M059J (cell line): ENCODE results near the gene CABLES1. TPM values are rescaled to one million over a fixed set of nuclear protein-coding genes. Genes with fewer than 3 reads are reported as not detected.
"Not testable (repeated sequence)": the region's sequence is repeated elsewhere in the genome, so short reads cannot be mapped to it uniquely, and the experiment has no call there.

ENCODE experiments used
- DNase-seq: peaks from one replicate; pipeline ENCODE4 v3.0.0-alpha.2; 2012; ENCODE audit warnings: low read depth
- total RNA-seq: library from RNA; depleted of rRNA; stranded (reverse); fragments of >200 nt; shearing (Covaris generic); gene quantifications from 2 replicates; pipeline ENCODE4 v1.2.3, GENCODE V29; 2014; rRNA removed

CABLES1 gene
- total RNA-seq = 5.0 and 9.0 TPM in 2 replicates

DNA sequence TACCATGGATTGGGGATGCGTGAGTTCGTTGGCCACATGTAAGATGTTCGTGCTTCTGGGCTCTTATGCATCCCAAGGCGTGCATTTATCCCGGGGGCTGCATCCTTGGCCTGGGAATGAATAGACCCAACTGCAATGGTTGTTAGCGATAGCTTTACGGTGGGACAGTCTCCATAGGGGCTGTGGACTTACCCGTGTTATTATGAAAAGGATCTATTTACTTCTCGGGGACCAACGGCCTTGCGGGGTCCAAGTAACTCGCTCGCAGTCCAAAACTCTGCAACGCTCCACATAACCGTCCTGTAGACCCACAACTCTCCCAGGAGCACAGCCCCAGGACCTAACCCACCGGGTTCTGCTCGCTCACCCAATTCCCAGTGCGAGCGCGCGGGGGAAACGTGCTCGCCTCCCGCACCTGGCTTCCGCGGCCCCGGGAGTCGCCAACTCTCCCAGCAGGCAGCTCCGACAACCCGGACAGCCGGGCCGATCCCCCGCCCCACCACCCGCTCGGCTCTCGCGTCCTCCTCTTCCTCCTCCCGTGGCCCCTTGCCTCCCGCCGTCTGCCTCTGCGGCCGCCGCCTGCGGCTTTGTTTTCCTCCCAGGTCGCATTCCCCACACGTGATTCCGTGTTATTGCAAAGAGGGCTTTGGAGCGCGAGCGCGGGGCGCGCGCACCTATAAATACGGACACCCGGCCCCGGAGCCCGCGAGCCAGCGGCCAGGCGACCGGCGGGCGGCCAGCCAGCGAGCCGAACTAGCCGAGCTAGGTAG, at the start of gene CABLES1:
Gene CABLES1 (plus strand): TSS at position 706 of the 770 bp plus-strand sequence. CDS start 278 bp downstream, outside the sequence.
- peak; percentile 73 for DNase-seq

DNA sequence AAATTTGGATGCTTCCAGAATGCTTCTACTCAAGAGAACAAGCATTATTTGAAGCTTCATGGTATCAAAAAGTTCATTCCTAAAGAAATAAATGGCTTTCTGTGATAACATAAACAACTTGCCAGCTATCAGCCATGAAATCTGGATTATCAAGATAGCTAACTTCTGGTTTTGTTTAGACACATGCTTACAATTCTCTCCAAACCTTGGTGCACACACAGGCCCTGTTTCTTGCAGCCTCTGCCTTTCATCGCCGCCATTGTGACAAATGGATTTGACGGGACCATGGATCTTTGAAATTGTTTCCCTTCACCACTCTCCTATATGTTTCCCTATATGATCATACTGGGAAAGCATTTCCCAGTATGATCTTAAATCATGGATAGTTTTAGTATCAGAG, 47.9 kb upstream of the CABLES1 start:
- no peak for DNase-seq

DNA sequence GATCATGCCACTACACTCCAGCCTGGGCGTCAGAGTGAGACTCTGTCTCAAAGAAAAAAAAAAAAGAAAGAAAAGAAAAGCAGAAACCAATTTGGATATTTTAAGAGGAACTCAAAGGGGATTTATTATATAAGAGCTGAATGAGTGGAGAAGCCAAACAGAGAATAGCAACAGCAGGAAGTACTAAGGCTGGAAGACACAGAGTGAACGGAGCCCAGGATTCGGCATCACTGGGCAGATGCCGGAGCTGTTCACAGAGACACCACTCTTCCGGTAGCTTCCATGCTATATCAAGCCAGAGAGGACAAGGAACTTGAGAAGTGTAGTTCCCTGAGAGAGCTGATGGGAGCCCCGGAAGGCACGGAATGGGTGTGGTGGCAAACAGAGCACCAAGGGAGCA, 47.0 kb upstream of the CABLES1 start:
- DNase-seq = no peak

DNA sequence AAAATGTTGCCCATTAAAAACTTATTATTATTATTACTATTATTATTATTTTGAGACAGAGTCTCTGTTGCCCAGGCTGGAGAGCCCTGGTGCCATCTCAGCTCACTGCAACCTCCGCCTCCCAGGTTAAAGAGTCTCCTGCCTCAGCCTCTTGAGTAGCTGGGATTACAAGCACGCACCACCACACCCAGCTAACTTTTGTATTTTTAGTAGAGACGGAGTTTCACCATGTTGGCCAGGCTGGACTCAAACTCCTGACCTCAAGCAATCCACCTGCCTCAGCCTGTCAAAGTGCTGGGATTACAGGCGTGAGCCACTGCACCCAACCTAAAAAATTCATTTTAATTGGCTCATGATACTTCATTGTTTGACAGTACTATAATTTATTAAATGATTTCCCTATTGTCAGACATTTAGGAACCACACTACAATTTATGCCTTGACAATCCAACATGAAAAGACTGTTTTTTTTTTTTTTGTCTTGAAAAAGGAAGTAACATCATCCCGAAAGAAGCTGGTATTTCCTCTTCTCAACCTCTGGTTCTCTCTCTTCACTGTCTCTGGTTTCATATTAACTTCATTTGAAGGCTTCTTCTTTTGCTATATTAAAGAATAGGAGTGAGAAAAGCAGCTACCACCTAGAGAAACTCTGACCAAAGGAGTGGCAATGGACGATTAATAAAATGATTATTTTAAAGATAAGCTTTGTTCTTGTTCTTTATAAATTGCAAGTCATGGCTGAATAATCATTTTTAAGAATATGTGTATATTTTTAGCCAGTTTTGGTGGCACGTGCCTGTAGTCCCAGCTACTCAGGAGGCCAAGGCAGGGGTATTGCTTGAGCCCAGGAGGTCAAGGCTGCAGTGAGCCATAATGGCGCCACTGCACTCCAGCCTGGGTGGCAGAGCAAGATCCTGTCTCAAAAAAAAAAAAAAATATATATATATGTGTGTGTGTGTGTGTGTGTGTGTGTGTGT, 44.0 kb upstream of the CABLES1 start:
- peak; percentile 28 for DNase-seq

- DNase-seq = no peak
These were observed 43.2 kb upstream of the CABLES1 start for GRCh38 chr18:23092121-23092520.

- not testable (repeated sequence) for DNase-seq
These were observed 42.2 kb upstream of the CABLES1 start for GRCh38 chr18:23093130-23093529.

DNA sequence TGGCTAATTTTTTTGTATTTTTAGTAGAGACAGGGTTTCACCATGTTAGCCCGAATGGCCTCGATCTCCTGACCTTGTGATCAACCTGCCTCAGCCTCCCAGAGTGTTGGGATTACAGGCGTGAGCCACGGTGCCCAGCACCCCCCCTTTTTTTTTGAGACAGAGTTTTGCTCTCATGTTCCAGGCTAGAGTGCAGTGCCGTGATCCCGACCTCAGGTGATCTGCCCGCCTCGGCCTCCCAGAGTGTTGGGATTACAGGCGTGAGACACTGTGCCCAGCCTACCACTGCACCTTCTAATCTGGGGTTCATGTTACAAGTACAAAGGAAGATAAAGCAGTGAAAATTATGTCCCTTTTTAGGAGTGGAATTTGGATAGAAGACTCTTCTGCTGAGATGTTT, 41.5 kb upstream of the CABLES1 start:
- DNase-seq = no peak

- DNase-seq = no peak
These were observed 40.7 kb upstream of the CABLES1 start for GRCh38 chr18:23094411-23095190.

- no peak for DNase-seq
These were observed 39.8 kb upstream of the CABLES1 start for GRCh38 chr18:23095463-23095862.

- not testable (repeated sequence) for DNase-seq
These were observed 38.3 kb upstream of the CABLES1 start for GRCh38 chr18:23097016-23097415.

DNA sequence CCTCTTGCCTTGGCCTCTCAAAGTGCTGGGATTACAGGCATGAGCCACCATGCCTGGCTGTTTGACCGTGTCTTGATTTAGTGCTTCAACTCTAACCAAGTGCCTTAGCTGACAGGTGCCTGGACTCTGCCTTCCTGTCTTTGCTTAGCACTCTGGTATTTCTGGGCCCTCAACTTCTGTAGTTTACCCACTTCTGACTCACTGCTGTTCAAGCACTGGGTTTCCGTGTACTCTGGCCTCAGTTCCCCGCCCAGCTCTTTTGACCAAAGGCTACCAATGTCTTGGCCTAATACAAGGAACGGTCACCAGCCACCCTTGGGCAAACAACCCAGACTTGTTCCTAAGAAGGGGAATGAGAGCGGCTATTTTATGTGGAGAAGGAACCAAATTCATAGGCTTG, 35.7 kb upstream of the CABLES1 start:
- no peak for DNase-seq

GRCh38 chr18:23101861-23102432, 33.3 kb upstream of the CABLES1 start:
- peak; percentile 43 for DNase-seq

DNA sequence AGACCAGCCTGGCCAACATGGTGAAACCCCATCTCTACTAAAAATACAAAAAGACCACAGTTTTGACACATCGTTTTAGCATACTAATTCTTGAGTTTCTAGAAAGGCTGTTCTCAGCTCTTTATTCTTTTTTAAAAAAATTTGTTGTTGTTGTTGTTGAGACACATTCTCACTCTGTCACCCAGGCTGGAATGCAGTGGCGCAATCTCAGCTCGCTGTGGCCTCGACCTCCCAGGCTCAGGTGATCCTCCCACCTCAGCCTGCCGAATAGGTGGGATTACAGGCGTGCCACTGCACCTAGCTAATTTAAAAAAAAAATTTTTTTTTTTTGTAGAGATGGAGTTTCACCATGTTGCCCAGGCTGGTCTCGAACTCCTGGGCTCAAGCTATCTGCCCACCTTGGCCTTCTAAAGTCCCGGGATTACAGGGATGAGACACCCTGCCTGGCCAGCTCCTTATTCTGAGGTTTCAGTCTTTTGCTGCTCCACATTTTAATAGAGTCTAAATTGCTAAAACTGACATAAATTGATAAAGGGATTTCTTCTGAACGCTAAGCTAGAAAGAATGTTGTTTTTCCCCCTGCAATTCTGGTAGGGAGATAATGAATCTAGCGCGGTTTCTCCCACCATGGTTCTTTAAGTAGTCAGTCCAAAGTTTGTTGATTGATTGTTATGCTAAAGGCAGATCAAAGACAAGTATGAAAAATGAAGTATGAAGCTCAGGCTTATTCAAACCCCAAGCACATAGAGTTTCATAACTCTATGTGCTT, 32.6 kb upstream of the CABLES1 start:
- DNase-seq = no peak

- no peak for DNase-seq
These were observed 31.8 kb upstream of the CABLES1 start for GRCh38 chr18:23103449-23103848.

DNA sequence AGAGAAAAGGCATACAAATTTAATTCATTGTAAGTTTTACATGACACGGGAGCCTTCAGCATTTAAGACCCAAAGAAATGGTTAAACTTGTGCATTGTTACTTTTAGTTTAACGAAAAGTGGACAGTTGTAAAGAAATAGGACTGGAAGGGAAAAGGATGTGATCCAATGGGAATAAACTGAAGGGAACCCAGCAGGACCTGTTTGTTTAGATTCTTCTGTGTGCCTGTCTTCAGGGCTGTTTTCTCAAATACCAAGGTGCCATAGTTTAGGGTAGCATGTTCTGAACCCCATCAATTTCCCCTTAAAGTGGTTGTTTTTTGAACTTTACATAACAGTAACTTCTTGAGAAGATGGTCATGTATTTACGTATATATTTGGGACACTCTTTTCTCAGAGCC, 30.3 kb upstream of the CABLES1 start:
- DNase-seq = no peak

GRCh38 chr18:23105581-23106219, 29.6 kb upstream of the CABLES1 start:
- DNase-seq = no peak

- DNase-seq = peak; percentile 99
These were observed 28.7 kb upstream of the CABLES1 start for GRCh38 chr18:23106575-23106974.

- DNase-seq = no peak
These were observed 27.6 kb upstream of the CABLES1 start for GRCh38 chr18:23107718-23108117.

- no peak for DNase-seq
These were observed 26.8 kb upstream of the CABLES1 start for GRCh38 chr18:23108496-23108895.

GRCh38 chr18:23109163-23109562, 26.1 kb upstream of the CABLES1 start:
- DNase-seq = not testable (repeated sequence)
